NCI-H345 (cell line): ENCODE data around the gene CENPS.
"Not testable (repeated sequence)": the region's sequence is repeated elsewhere in the genome, so short reads cannot be mapped to it uniquely, and the experiment has no call there.

Experiments
- DNase-seq: peaks from one replicate; lab custom pipeline; 2025; lab: John Stamatoyannopoulos, UW

The CENPS gene

GRCh38 chr1:10419351-10419750 is 10.9 kb upstream of the CENPS start:
- DNase-seq, result no peak

- DNase-seq, result no peak
These were observed 8.6 kb upstream of the CENPS start for GRCh38 chr1:10421637-10422036.

GRCh38 chr1:10424034-10424433 is 6.2 kb upstream of the CENPS start:
- DNase-seq, result no peak

GRCh38 chr1:10424651-10425050 is 5.6 kb upstream of the CENPS start:
- no peak for DNase-seq

- DNase-seq, result not testable (repeated sequence)
These were observed 4.3 kb upstream of the CENPS start for GRCh38 chr1:10425826-10426534.

- not testable (repeated sequence) for DNase-seq
These were observed 3.7 kb upstream of the CENPS start for GRCh38 chr1:10426535-10426848.

- no peak for DNase-seq
These were observed 1.2 kb upstream of the CENPS start for GRCh38 chr1:10428984-10429383.

- DNase-seq, result peak; percentile 31
These were observed 391 bp upstream of the CENPS start for GRCh38 chr1:10429868-10430215.

- no peak for DNase-seq
These were observed 967 bp downstream of the CENPS start for GRCh38 chr1:10431070-10431730.

- DNase-seq, result no peak
These were observed 2.9 kb downstream of the CENPS start for GRCh38 chr1:10432910-10433700.

GRCh38 chr1:10433790-10434189 is 3.6 kb downstream of the CENPS start:
- no peak for DNase-seq

GRCh38 chr1:10434590-10434989 is 4.4 kb downstream of the CENPS start:
- no peak for DNase-seq

- DNase-seq, result no peak
These were observed 6.8 kb downstream of the CENPS start for GRCh38 chr1:10437052-10437451.

- DNase-seq, result no peak
These were observed 8.5 kb downstream of the CENPS start for GRCh38 chr1:10438677-10439163.

- DNase-seq, result no peak
These were observed 10.1 kb downstream of the CENPS start for GRCh38 chr1:10440305-10440704.

GRCh38 chr1:10440794-10441193 is 10.6 kb downstream of the CENPS start:
- no peak for DNase-seq

GRCh38 chr1:10444248-10444647 is 14.0 kb downstream of the CENPS start:
- DNase-seq, result no peak

GRCh38 chr1:10444795-10445397 is 14.7 kb downstream of the CENPS start:
- DNase-seq, result no peak

GRCh38 chr1:10446790-10447422 is 16.7 kb downstream of the CENPS start:
- DNase-seq, result no peak

- no peak for DNase-seq
These were observed 19.5 kb downstream of the CENPS start, which contains the start of gene CORT for GRCh38 chr1:10449751-10450150. Gene CORT (plus strand): TSS chr1:10450031. CDS start chr1:10450224, 193 bp downstream.

GRCh38 chr1:10450156-10450814 is 20.1 kb downstream of the CENPS start:
- DNase-seq, result no peak
